Kidney (tissue), 14 donors: ENCODE data around the gene LEUTX. TPM values are rescaled to one million over a fixed set of nuclear protein-coding genes. Genes with fewer than 3 reads are reported as not detected.

Experiments used
- DNase-seq, 5 donors: peaks; one replicate each; pipeline ENCODE4 v3.0.0-alpha.2; 2013 to 2020
- FAIRE-seq: peaks from 2 replicates; lab custom pipeline; 2012; peaks lifted over from hg19 to GRCh38; lab: Jason Lieb, UNC
- H3K27ac ChIP-seq, 2 donors: one replicate each; pipeline ENCODE4 v1.7.0; 2013; ENCODE audit warnings: low read depth in 2 of 2, low read length in 2 of 2, inconsistent platforms in 1 of 2
- H3K27me3 ChIP-seq: one replicate; pipeline ENCODE4 v1.7.1; 2013; ENCODE audit warnings: low read length, inconsistent platforms; ENCODE audit not compliant: control insufficient read depth, insufficient read depth
- H3K36me3 ChIP-seq, 3 donors: one replicate each; pipeline versions ENCODE4 v1.7.0 to v1.7.1; 2013; ENCODE audit warnings: low read length in 3 of 3, control low read depth in 1 of 3, inconsistent platforms in 1 of 3; ENCODE audit not compliant: insufficient read depth in 3 of 3, control insufficient read depth in 2 of 3
- H3K4me1 ChIP-seq, 3 donors: one replicate each; pipeline versions ENCODE4 v1.7.0 to v1.7.1; 2013; ENCODE audit warnings: low read length in 3 of 3, inconsistent platforms in 1 of 3, low read depth in 1 of 3; ENCODE audit not compliant: control insufficient read depth in 2 of 3, insufficient read depth in 2 of 3
- H3K4me3 ChIP-seq, 3 donors: one replicate each; pipeline versions ENCODE4 v1.7.0 to v1.8.1; 2013; ENCODE audit warnings: low read length in 3 of 3, control low read depth in 1 of 3, inconsistent platforms in 1 of 3
- H3K9ac ChIP-seq, 3 donors: one replicate each; pipeline versions ENCODE4 v1.7.0 to v1.7.1; 2013; ENCODE audit warnings: low read length in 3 of 3, control low read depth in 1 of 3, inconsistent platforms in 1 of 3
- H3K9me3 ChIP-seq, 3 donors: one replicate each; pipeline versions ENCODE4 v1.7.0 to v1.7.1; 2013; ENCODE audit warnings: low read length in 3 of 3, control low read depth in 1 of 3, inconsistent platforms in 1 of 3; ENCODE audit not compliant: control insufficient read depth in 2 of 3, insufficient read depth in 1 of 3
- intact Hi-C: fragments of 100-400 bp; cut with DNase I; formaldehyde crosslinking; loops from one replicate; pipeline ENCODE4 v1.11.1; 2022
- microRNA-seq: library from miRNA; unstranded; fragments of <30 nt; microRNA quantifications from one replicate; pipeline ENCODE4 v1.2.0, GENCODE V29; 2020
- polyA plus RNA-seq: library from polyadenylated mRNA; stranded (reverse); fragments of 350-450 nt; fragmentation: Illumina TruSeq; extraction: RNeasy Lipid Tissue Mini Kit (QIAGEN cat#74804); gene quantifications from one replicate; pipeline ENCODE4 v1.2.3, GENCODE V29; 2014; ENCODE audit warnings: low read depth, low replicate concordance; ENCODE audit not compliant: insufficient read depth
- total RNA-seq: library from RNA; stranded (reverse); fragmentation: NEBNext Ultra II Directional; extraction: Animal tissue kit (Norgen Biotek cat#: 25700); gene quantifications from one replicate; pipeline ENCODE4 v1.2.1, GENCODE V29; 2021
- TF ChIP-seq, protein P1 (sequence below): IDR thresholded peaks from 3 replicates; pipeline ENCODE4 v1.5.1; 2012; ENCODE audit warnings: mild to moderate bottlenecking, moderate library complexity, borderline replicate concordance; ENCODE audit not compliant: insufficient read depth; ENCODE audit errors: extremely low read depth
- donor health status: control.
- donor health status: control.
- donor health status: control.
- donor health status: control.
- donor health status: control.
- donor health status: DM: yes; HTN: yes; CAD: no.
- donor health status: Normal renal cell carcinoma (clear cell type).

The LEUTX gene
- total and polyA plus RNA-seq, 2 donors from 2014 or later, result not detected

- Histone ChIP-seq H3K27me3 (no peaks in the 10 kb centered on the region), H3K4me1 (peaks cover 0 to 13% (median 7%) of the 10 kb centered on the region in 3 donors), H3K9ac (peak overlapping the region; percentile 46 to 86 (median 49)), H3K36me3 (peaks cover 17 to 52% (median 22%) of the 10 kb centered on the region in 3 donors), H3K27ac (peak overlapping the region; percentile 92 to 94), H3K9me3 (no peaks in the 10 kb centered on the region), H3K4me3 (peak overlapping the region; percentile 76 to 94 (median 80))
- TF ChIP-seq, protein P1, sequence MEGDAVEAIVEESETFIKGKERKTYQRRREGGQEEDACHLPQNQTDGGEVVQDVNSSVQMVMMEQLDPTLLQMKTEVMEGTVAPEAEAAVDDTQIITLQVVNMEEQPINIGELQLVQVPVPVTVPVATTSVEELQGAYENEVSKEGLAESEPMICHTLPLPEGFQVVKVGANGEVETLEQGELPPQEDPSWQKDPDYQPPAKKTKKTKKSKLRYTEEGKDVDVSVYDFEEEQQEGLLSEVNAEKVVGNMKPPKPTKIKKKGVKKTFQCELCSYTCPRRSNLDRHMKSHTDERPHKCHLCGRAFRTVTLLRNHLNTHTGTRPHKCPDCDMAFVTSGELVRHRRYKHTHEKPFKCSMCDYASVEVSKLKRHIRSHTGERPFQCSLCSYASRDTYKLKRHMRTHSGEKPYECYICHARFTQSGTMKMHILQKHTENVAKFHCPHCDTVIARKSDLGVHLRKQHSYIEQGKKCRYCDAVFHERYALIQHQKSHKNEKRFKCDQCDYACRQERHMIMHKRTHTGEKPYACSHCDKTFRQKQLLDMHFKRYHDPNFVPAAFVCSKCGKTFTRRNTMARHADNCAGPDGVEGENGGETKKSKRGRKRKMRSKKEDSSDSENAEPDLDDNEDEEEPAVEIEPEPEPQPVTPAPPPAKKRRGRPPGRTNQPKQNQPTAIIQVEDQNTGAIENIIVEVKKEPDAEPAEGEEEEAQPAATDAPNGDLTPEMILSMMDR, result no peak
- no peak for FAIRE-seq
- no peak for DNase-seq
- intact Hi-C loops, result no loop called here
Observed at GRCh38 chr19:39833160-39833463, 54.5 kb downstream of the LEUTX start.

DNA sequence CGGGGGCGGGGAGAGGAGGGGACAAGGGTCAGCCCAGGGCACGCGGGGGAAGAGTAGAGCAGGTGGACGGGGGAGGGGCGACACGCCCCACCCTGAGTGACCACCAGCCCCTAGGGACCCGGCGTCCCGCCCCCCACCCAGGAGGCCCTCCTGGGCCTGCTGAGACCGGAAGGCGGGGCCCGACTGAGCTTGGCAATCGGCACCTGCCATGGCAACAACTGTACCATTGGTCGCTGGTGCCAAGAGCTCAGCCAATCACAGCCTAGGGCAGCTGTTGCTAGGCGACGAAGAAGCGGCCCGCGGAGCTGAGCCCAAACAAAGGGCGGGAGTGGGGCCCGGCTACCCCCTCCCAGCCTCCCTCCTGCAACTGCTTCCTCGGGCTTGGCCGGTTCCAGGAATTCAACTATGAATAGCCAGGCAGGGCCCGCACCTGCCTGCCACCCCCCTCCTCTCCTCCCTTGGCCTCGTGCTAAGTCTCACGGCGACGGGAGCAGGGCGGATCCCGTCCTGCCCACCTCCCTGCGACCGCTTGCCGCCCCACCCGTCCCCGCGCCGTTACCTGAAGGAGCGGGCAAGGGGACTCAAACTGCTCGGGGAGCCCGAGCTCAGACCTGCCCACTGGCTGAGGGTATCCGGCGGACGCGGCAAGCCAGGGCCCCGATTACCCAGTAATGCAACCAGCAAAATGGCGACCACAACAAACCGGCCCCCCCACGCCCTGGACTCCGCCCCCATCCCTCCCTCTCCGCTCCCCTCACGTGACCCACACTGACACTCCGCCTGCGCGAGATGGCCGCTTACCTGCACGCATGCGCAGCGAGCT lies 55.0 kb downstream of the LEUTX start, which contains the start of gene DYRK1B:
TSS of gene DYRK1B (minus strand) at position 699 of the 823 bp plus-strand sequence. CDS start 2,295 bp downstream, outside the sequence.
- FAIRE-seq (peak; percentile 6), DNase-seq (peak; percentile 99 to 100 (median 99))
- H3K9ac ChIP-seq, result peak within 1 kb of the TSS; percentile 49 to 86 (median 52)
- intact Hi-C loops, result no loop called here
- no peaks in the 10 kb centered on the region for H3K27me3 ChIP-seq
- H3K36me3 ChIP-seq, result peaks cover 17 to 51% (median 20%) of the 10 kb centered on the region in 3 donors
- H3K9me3 ChIP-seq, result no peaks in the 10 kb centered on the region
- TF ChIP-seq, protein P1, result no peak
- H3K27ac ChIP-seq, result peak within 1 kb of the TSS; percentile 92 to 94
- peaks cover 0 to 13% (median 7%) of the 10 kb centered on the region in 3 donors for H3K4me1 ChIP-seq
- H3K4me3 ChIP-seq, result peak within 1 kb of the TSS; percentile 76 to 94 (median 80)

GRCh38 chr19:39834287-39834841 lies 55.7 kb downstream of the LEUTX start:
- peak overlapping the region; percentile 21 to 86 (median 44) for H3K9ac ChIP-seq
- H3K36me3 ChIP-seq, result peaks cover 14 to 49% (median 26%) of the 10 kb centered on the region in 3 donors
- H3K27me3 ChIP-seq, result no peaks in the 10 kb centered on the region
- TF ChIP-seq, protein P1, result no peak
- H3K27ac ChIP-seq, result peak overlapping the region; percentile 40 to 92
- FAIRE-seq (no peak), DNase-seq (peak in 1 of 5 donors; percentile 51)
- peak overlapping the region; percentile 57 to 94 (median 62) for H3K4me3 ChIP-seq
- intact Hi-C loops, result no loop called here
- H3K4me1 ChIP-seq, result peaks cover 0 to 13% (median 7%) of the 10 kb centered on the region in 3 donors
- no peaks in the 10 kb centered on the region for H3K9me3 ChIP-seq

Small RNA genes lying within 50 kb of the gene (microRNA-seq; reads per million reads assigned to microRNA genes)
- gene MIR6719, result not detected

Other genes starting within 250 kb of the LEUTX start
- gene EID2B, start 246.0 kb upstream of the LEUTX start, total RNA-seq, result 3.3 TPM
- gene EID2B, start 246.0 kb upstream of the LEUTX start, polyA plus RNA-seq, result 4.6 TPM
- 12.0 TPM for gene EID2, start 238.7 kb upstream of the LEUTX start, total RNA-seq
- gene EID2, start 238.7 kb upstream of the LEUTX start, polyA plus RNA-seq, result 17.0 TPM
- not detected for gene LGALS13, start 176.3 kb upstream of the LEUTX start, total RNA-seq
- not detected for gene LGALS13, start 176.3 kb upstream of the LEUTX start, polyA plus RNA-seq
- not detected for gene LGALS16, start 122.9 kb upstream of the LEUTX start, total RNA-seq
- gene LGALS16, start 122.9 kb upstream of the LEUTX start, polyA plus RNA-seq, result not detected
- gene LGALS14, start 74.4 kb upstream of the LEUTX start, total RNA-seq, result not detected
- not detected for gene LGALS14, start 74.4 kb upstream of the LEUTX start, polyA plus RNA-seq
- not detected for gene CLC, start 40.8 kb upstream of the LEUTX start, total RNA-seq
- not detected for gene CLC, start 40.8 kb upstream of the LEUTX start, polyA plus RNA-seq
- 28.9 TPM for gene DYRK1B, start 55.3 kb downstream of the LEUTX start, total RNA-seq
- 18.9 TPM for gene DYRK1B, start 55.3 kb downstream of the LEUTX start, polyA plus RNA-seq
- gene FBL, start 67.5 kb downstream of the LEUTX start, total RNA-seq, result 165 TPM
- 155 TPM for gene FBL, start 67.5 kb downstream of the LEUTX start, polyA plus RNA-seq
- gene FCGBP, start 155.8 kb downstream of the LEUTX start, total RNA-seq, result 51.7 TPM
- gene FCGBP, start 155.8 kb downstream of the LEUTX start, polyA plus RNA-seq, result 7.6 TPM
- gene PSMC4, start 192.3 kb downstream of the LEUTX start, total RNA-seq, result 84.7 TPM
- gene PSMC4, start 192.3 kb downstream of the LEUTX start, polyA plus RNA-seq, result 113 TPM
- 7.3 TPM for gene ZNF546, start 218.2 kb downstream of the LEUTX start, total RNA-seq
- 3.4 TPM for gene ZNF546, start 218.2 kb downstream of the LEUTX start, polyA plus RNA-seq